HG03097 (cell line): ENCODE data around the gene GPSM3.
"Not testable (repeated sequence)": the region's sequence is repeated elsewhere in the genome, so short reads cannot be mapped to it uniquely, and the experiment has no call there.

ENCODE experiments used
- ATAC-seq: cut with Tn5 transposase; IDR thresholded peaks from one replicate; pipeline ENCODE4 v1.9.1; 2021; ENCODE audit not compliant: unreplicated experiment, low FRiP score

GPSM3 gene

GRCh38 chr6:32188381-32189068 lies 3.9 kb downstream of the GPSM3 start:
- ATAC-seq = no peak

- ATAC-seq = not testable (repeated sequence)
Observed at GRCh38 chr6:32187725-32188380, 4.6 kb downstream of the GPSM3 start.

GRCh38 chr6:32187009-32187709 lies 5.3 kb downstream of the GPSM3 start:
- ATAC-seq = no peak

GRCh38 chr6:32186151-32186840 lies 6.1 kb downstream of the GPSM3 start:
- ATAC-seq = not testable (repeated sequence)

- ATAC-seq = not testable (repeated sequence)
Observed at GRCh38 chr6:32185681-32186131, 6.7 kb downstream of the GPSM3 start.

- ATAC-seq = no peak
Observed at GRCh38 chr6:32184084-32184640, 8.3 kb downstream of the GPSM3 start, which contains the start of gene AGER. TSS of gene AGER (minus strand) at chr6:32184253. CDS start at chr6:32184222, 31 bp downstream.

- no peak for ATAC-seq
Observed at GRCh38 chr6:32183483-32184083, 8.9 kb downstream of the GPSM3 start.

GRCh38 chr6:32183030-32183429 lies 9.4 kb downstream of the GPSM3 start:
- ATAC-seq = no peak

GRCh38 chr6:32182555-32182981 lies 9.9 kb downstream of the GPSM3 start:
- ATAC-seq = no peak

- no peak for ATAC-seq
Observed at GRCh38 chr6:32181915-32182529, 10.4 kb downstream of the GPSM3 start.

- ATAC-seq = no peak
Observed at GRCh38 chr6:32181148-32181702, 11.2 kb downstream of the GPSM3 start.

GRCh38 chr6:32179766-32180405 lies 12.6 kb downstream of the GPSM3 start:
- ATAC-seq = no peak

- no peak for ATAC-seq
Observed at GRCh38 chr6:32178547-32179440, 13.6 kb downstream of the GPSM3 start.

GRCh38 chr6:32177788-32178546 lies 14.5 kb downstream of the GPSM3 start, which contains the start of gene RNF5:
TSS of gene RNF5 (plus strand) at chr6:32178405. CDS start at chr6:32178512, 107 bp downstream.
- ATAC-seq = peak; percentile 80

- peak; percentile 6 for ATAC-seq
Observed at GRCh38 chr6:32177183-32177787, 15.2 kb downstream of the GPSM3 start.

GRCh38 chr6:32176476-32177182 lies 15.8 kb downstream of the GPSM3 start:
- no peak for ATAC-seq
